Right lobe of liver (tissue), 6 donors: ENCODE measurements around the gene MRPL52. TPM values are rescaled to one million over a fixed set of nuclear protein-coding genes. Genes with fewer than 3 reads are reported as not detected.

Experiments used
- ATAC-seq, 4 donors: fragments of 200-7000 bp; cut with Tn5 transposase; one replicate each; pipeline ENCODE4 v1.9.1; 2020; ENCODE audit warnings: mild to moderate bottlenecking in 4 of 4, moderate library complexity in 4 of 4
- DNase-seq, 3 donors: peaks; one replicate each; pipeline ENCODE4 v3.0.0-alpha.2; 2020
- H3K27ac ChIP-seq, 3 donors: fragments of 200-600 bp; one replicate each; pipeline ENCODE4 v1.8.0; 2022
- H3K27me3 ChIP-seq, 2 donors: fragments of 200-600 bp; one replicate each; pipeline ENCODE4 v1.8.0; 2022
- H3K36me3 ChIP-seq, 4 donors: fragments of 200-600 bp; sonication (generic) in 1 of 4; one replicate each; pipeline versions ENCODE4 v1.5.1 to v1.8.0; 2017 to 2022; ENCODE audit warnings: control low read depth in 1 of 4
- H3K4me1 ChIP-seq, 4 donors: fragments of 200-600 bp; sonication (generic) in 1 of 4; one replicate each; pipeline versions ENCODE4 v1.5.1 to v1.8.0; 2017 to 2022; ENCODE audit warnings: control low read depth in 1 of 4
- H3K4me3 ChIP-seq, 3 donors: fragments of 200-600 bp; one replicate each; pipeline ENCODE4 v1.8.0; 2022
- H3K9me3 ChIP-seq, 4 donors: fragments of 200-600 bp; sonication (generic) in 1 of 4; one replicate each; pipeline versions ENCODE4 v1.5.1 to v1.8.0; 2017 to 2022; ENCODE audit warnings: control low read depth in 1 of 4
- POLR2A ChIP-seq: fragments of 450-650 bp; IDR thresholded peaks from one replicate; pipeline ENCODE4 v1.6.1; 2017; ENCODE audit warnings: antibody characterized with exemption, mild to moderate bottlenecking
- WGBS: methylation state at CpG from one replicate; pipeline ENCODE4 v1.1.6; 2018; ENCODE audit warnings: low coverage, low lambda C conversion rate; ENCODE audit not compliant: insufficient coverage; ENCODE audit errors: missing lambda C conversion rate; 5-methylcytosine and 5-hydroxymethylcytosine counted together
- intact Hi-C, 2 donors: fragments of 100-400 bp; cut with DNase I; formaldehyde crosslinking; loops; one replicate each; pipeline versions ENCODE4 v1.11.2 to v1.14.1; 2022
- small RNA-seq, 2 experiments: library from RNA; depleted of rRNA; stranded (forward); fragments of <200 nt; gene quantifications; one replicate each; pipeline ENCODE3, GENCODE V24; 2016
- total RNA-seq, 6 experiments: library from RNA; depleted of rRNA in 2 of 6; stranded (reverse); fragments of >200 nt in 2 of 6; fragmentation: NEBNext Ultra II Directional in 3 of 6; extraction: Animal tissue kit (Norgen Biotek cat#: 25700) in 3 of 6; gene quantifications; one replicate each; pipeline versions ENCODE4 v1.1.0 to v1.2.4, GENCODE V29; 2016 to 2023
- TF ChIP-seq, protein P1 (sequence below), 4 donors: fragments of 200-600 bp in 3 of 4; fragments of 450-650 bp in 1 of 4; IDR thresholded peaks; one replicate each; pipeline versions ENCODE4 v1.5.1 to v1.8.0; 2016 to 2022; ENCODE audit warnings: antibody characterized with exemption in 4 of 4, mild to moderate bottlenecking in 2 of 4
- donor health status: DM: no; HTN: yes; CAD: no.
- donor health status: DM: no; HTN: no; CAD: no.
- donor health status: DM: no; HTN: no; CAD: no.
- donor health status: DM: no; HTN: yes; CAD: no.
- donor health status: DM: no; HTN: yes; CAD: no.

The MRPL52 gene
- total RNA-seq, 6 experiments from 2014 or later: 42.0 to 96.6 (median 47.6) TPM

DNA sequence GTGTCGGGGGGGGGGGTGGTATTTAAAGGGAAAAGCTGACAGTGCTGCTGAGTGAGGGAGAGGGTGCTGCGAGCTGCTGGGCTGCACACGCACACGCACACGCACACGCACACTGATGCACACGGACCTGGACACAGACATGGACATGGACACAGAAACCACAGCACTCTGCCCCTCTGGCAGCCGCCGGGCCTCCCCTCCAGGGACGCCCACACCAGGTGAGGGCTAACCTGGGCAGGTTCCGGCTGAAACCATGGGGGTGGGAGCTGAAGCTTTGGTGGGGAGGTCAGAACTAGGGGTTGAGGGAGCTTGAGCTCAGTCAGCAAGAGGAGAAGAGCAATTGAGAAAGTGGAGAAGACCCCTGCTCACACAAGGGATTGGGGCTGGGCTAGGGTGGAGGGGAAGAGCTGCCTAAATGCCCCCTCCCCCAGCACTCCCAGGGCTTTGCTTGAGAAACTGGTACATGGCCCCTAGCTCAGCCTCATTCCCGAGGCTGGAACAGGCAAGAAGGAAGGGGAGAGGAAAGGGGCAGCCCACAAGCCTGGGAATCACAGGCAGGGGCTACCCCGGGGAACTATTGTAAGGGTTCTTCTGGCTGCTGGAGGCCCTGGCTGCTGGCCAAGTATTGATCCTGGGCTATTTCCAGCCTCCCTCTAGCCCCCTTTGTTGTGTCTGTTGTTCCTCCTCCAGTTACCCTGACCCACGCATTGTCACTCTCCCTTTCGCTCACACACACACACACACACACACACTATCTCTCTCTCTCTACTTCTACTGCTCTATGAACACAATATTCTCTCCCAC lies 53.7 kb downstream of the MRPL52 start, which contains the start of gene REM2:
REM2 (plus strand) TSS at position 50 of the 804 bp plus-strand sequence; CDS start at position 116, 66 bp downstream.
- H3K4me1 ChIP-seq: no peaks in the 10 kb centered on the region
- DNase-seq (no peak), ATAC-seq (no peak)
- no peaks in the 10 kb centered on the region for H3K9me3 ChIP-seq
- TF ChIP-seq, protein P1, sequence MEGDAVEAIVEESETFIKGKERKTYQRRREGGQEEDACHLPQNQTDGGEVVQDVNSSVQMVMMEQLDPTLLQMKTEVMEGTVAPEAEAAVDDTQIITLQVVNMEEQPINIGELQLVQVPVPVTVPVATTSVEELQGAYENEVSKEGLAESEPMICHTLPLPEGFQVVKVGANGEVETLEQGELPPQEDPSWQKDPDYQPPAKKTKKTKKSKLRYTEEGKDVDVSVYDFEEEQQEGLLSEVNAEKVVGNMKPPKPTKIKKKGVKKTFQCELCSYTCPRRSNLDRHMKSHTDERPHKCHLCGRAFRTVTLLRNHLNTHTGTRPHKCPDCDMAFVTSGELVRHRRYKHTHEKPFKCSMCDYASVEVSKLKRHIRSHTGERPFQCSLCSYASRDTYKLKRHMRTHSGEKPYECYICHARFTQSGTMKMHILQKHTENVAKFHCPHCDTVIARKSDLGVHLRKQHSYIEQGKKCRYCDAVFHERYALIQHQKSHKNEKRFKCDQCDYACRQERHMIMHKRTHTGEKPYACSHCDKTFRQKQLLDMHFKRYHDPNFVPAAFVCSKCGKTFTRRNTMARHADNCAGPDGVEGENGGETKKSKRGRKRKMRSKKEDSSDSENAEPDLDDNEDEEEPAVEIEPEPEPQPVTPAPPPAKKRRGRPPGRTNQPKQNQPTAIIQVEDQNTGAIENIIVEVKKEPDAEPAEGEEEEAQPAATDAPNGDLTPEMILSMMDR (IDR thresholded peaks at IDR 0.05): no peak
- no peak for TF ChIP-seq POLR2A
- intact Hi-C loops: no loop called here
- H3K4me3 ChIP-seq: no peak within 1 kb of the TSS
- peaks cover 0 to 3% (median under 1%) of the 10 kb centered on the region in 4 donors for H3K36me3 ChIP-seq
- WGBS: 30% methylated on average over 8 of the region's 15 CpGs
- no peaks in the 10 kb centered on the region for H3K27me3 ChIP-seq
- H3K27ac ChIP-seq: no peak within 1 kb of the TSS

- no peak overlapping the region for H3K27ac ChIP-seq
- DNase-seq: no peak
- ATAC-seq: no peak
- H3K4me1 ChIP-seq: no peaks in the 10 kb centered on the region
- H3K27me3 ChIP-seq: no peaks in the 10 kb centered on the region
- TF ChIP-seq, protein P1 (IDR thresholded peaks at IDR 0.05): no peak
- no peak for TF ChIP-seq POLR2A
- no peak overlapping the region for H3K4me3 ChIP-seq
- no peaks in the 10 kb centered on the region for H3K36me3 ChIP-seq
- no peaks in the 10 kb centered on the region for H3K9me3 ChIP-seq
- 80% methylated on average over 5 of the region's 7 CpGs for WGBS
- intact Hi-C loops: no loop called here
These were observed 54.5 kb downstream of the MRPL52 start for GRCh38 chr14:22884076-22884737.

Small RNA genes within 50 kb of the gene (small RNA-seq; reads per million reads assigned to genes)
- gene RF00019: 0 reads per million in 2 experiments

Other genes starting within 250 kb of the MRPL52 start
- gene DAD1, start 240.7 kb upstream of the MRPL52 start, total RNA-seq: 100 to 1,000 TPM; 107 to 249 (median 133) TPM
- gene ABHD4, start 231.6 kb upstream of the MRPL52 start, total RNA-seq: 10 to 100 TPM; 12.7 to 38.1 (median 18.5) TPM
- gene OR6J1, start 185.5 kb upstream of the MRPL52 start, total RNA-seq: not detected
- gene OXA1L, start 63.2 kb upstream of the MRPL52 start, total RNA-seq: 10 to 100 TPM; 64.3 to 80.1 (median 72.3) TPM
- gene SLC7A7, start 14.5 kb upstream of the MRPL52 start, total RNA-seq: 10 to 100 TPM in 2 of 6 experiments, 1 to 10 TPM in 4; 6.2 to 11.4 (median 7.3) TPM
- 10 to 100 TPM in 4 of 6 experiments, 1 to 10 TPM in 2; 8.7 to 26.0 (median 12.8) TPM for gene MMP14, start 6.7 kb downstream of the MRPL52 start, total RNA-seq
- 10 to 100 TPM; 31.0 to 54.5 (median 44.6) TPM for gene LRP10, start 41.9 kb downstream of the MRPL52 start, total RNA-seq
- gene REM2, start 53.3 kb downstream of the MRPL52 start, total RNA-seq: under 1 TPM in 2 of 6 experiments, not detected in 4; 0.10 to 0.12 TPM
- gene RBM23, start 89.3 kb downstream of the MRPL52 start, total RNA-seq: 10 to 100 TPM; 22.2 to 38.0 (median 34.0) TPM
- gene PRMT5, start 99.5 kb downstream of the MRPL52 start, total RNA-seq: 10 to 100 TPM; 22.5 to 32.1 (median 25.7) TPM
- gene HAUS4, start 127.2 kb downstream of the MRPL52 start, total RNA-seq: 10 to 100 TPM in 4 of 6 experiments, 1 to 10 TPM in 2; 6.8 to 17.9 (median 12.4) TPM
- 10 to 100 TPM in 5 of 6 experiments, 1 to 10 TPM in 1; 7.8 to 64.6 (median 54.2) TPM for gene AJUBA, start 152.7 kb downstream of the MRPL52 start, total RNA-seq
- 1 to 10 TPM; 1.7 to 4.0 (median 3.2) TPM for gene C14orf93, start 180.3 kb downstream of the MRPL52 start, total RNA-seq
- 10 to 100 TPM; 51.2 to 93.5 (median 59.1) TPM for gene PSMB5, start 205.0 kb downstream of the MRPL52 start, total RNA-seq
- not detected for gene PSMB11, start 212.3 kb downstream of the MRPL52 start, total RNA-seq
- under 1 TPM; 0.26 to 0.74 (median 0.54) TPM for gene CDH24, start 227.6 kb downstream of the MRPL52 start, total RNA-seq